HepG2 (cell line): ENCODE measurements around the gene PRMT6. TPM values are rescaled to one million over a fixed set of nuclear protein-coding genes. Genes with fewer than 3 reads are reported as not detected.
"Not testable (repeated sequence)": the region's sequence is repeated elsewhere in the genome, so short reads cannot be mapped to it uniquely, and the experiment has no call there.

Experiments
- ATAC-seq: fragments of 200-7000 bp; cut with Tn5 transposase; 3 replicates; pipeline ENCODE4 v1.9.1; 2020; ENCODE audit warnings: mild to moderate bottlenecking, moderate library complexity
- BruUV-seq: library from RNA; stranded (reverse); fragments of 400-500 nt; replicated peaks from 2 replicates; lab custom pipeline; 2021; lab: Mats Ljungman, UMichigan
- CTCF ChIA-PET: fragments of 300-600 bp; formaldehyde crosslinking; extraction: SDS; loops from one replicate; lab custom pipeline; 2021; ENCODE audit warnings: low total read pairs, inconsistent platforms, low intra/inter-chr PET ratio; lab: Yijun Ruan, JAX
- POLR2A ChIA-PET: fragments of 350-600 bp; sonication (Branson Sonifier 250); formaldehyde crosslinking; loops from one replicate; lab custom pipeline; 2020; ENCODE audit warnings: antibody characterized with exemption, inconsistent platforms; lab: Yijun Ruan, JAX
- DNase-seq: peaks from one replicate; pipeline ENCODE4 v3.0.0-alpha.2; 2015; ENCODE audit warnings: low spot score
- FAIRE-seq: peaks from 3 replicates; lab custom pipeline; 2011; peaks lifted over from hg19 to GRCh38; lab: Jason Lieb, UNC
- H2AFZ ChIP-seq: one replicate; pipeline ENCODE4 v1.6.1; 2011; ENCODE audit warnings: low read length, inconsistent platforms
- H3K27ac ChIP-seq: fragments of 300-600 bp; 3 replicates; pipeline ENCODE4 v1.8.0; 2011; ENCODE audit warnings: mixed run types, mild to moderate bottlenecking, mixed read lengths, low read length, inconsistent platforms; ENCODE audit not compliant: insufficient read depth; ENCODE audit errors: extremely low read length
- H3K27me3 ChIP-seq, 2 experiments: fragments of 200-600 bp in 1 of 2; 2 replicates in 1 of 2; 3 replicates in 1 of 2; pipeline versions ENCODE4 v1.6.0 to v1.8.0; 2011; ENCODE audit warnings: low read length in 2 of 2, mild to moderate bottlenecking in 2 of 2, moderate library complexity in 2 of 2, inconsistent platforms in 1 of 2; ENCODE audit not compliant: insufficient read depth in 2 of 2, control insufficient read depth in 1 of 2
- H3K36me3 ChIP-seq, 2 experiments: fragments of 200-600 bp in 1 of 2; replicated peaks in 1 of 2; 2 replicates in 1 of 2; 3 replicates in 1 of 2; pipeline versions ENCODE4 v1.5.1 to v1.8.0; 2011; ENCODE audit warnings: low read length in 2 of 2, inconsistent platforms in 1 of 2; ENCODE audit not compliant: insufficient read depth in 2 of 2, control insufficient read depth in 1 of 2
- H3K4me1 ChIP-seq: 2 replicates; pipeline ENCODE4 v1.5.1; 2012; ENCODE audit warnings: low read length, inconsistent platforms; ENCODE audit not compliant: insufficient read depth
- H3K4me2 ChIP-seq: 2 replicates; pipeline ENCODE4 v1.6.0; 2011; ENCODE audit warnings: low read depth, low read length, inconsistent platforms
- H3K4me3 ChIP-seq, 3 experiments: fragments of 200-600 bp in 1 of 3; sonication (generic), shearing (Covaris generic) in 1 of 3; replicated peaks in 1 of 3; 2 replicates each; pipeline ENCODE4 v1.5.1; 2011 to 2016; ENCODE audit warnings: low read length in 3 of 3, inconsistent platforms in 2 of 3, low read depth in 2 of 3, mild to moderate bottlenecking in 2 of 3, control low read depth in 1 of 3, mixed read lengths in 1 of 3; ENCODE audit not compliant: insufficient read depth in 1 of 3
- H3K79me2 ChIP-seq: one replicate; pipeline ENCODE4 v1.6.1; 2011; ENCODE audit warnings: low read length, inconsistent platforms; ENCODE audit not compliant: insufficient read depth
- H3K9ac ChIP-seq: 2 replicates; pipeline ENCODE4 v1.6.0; 2011; ENCODE audit warnings: mild to moderate bottlenecking, low read depth, low read length, inconsistent platforms; ENCODE audit not compliant: insufficient read depth
- H3K9me3 ChIP-seq: 2 replicates; pipeline ENCODE4 v1.5.1; 2012; ENCODE audit warnings: mild to moderate bottlenecking, low read length
- H4K20me1 ChIP-seq: 2 replicates; pipeline ENCODE4 v1.6.0; 2011; ENCODE audit warnings: inconsistent platforms, mild to moderate bottlenecking, low read length, moderate library complexity; ENCODE audit not compliant: insufficient read depth
- BRF2 ChIP-seq: sonication (generic); formaldehyde crosslinking; IDR thresholded peaks from 2 replicates; pipeline ENCODE4 v1.8.1; 2022; ENCODE audit warnings: mild to moderate bottlenecking, missing genetic modification reagents
- MAFF ChIP-seq: IDR thresholded peaks from 2 replicates; pipeline ENCODE4 v1.6.1; 2011; ENCODE audit warnings: low read depth, low read length, improper control_type of control experiment
- MAFK ChIP-seq, 2 experiments: IDR thresholded peaks in 1 of 2; conservative IDR thresholded peaks in 1 of 2; 2 replicates each; pipeline ENCODE4 v1.6.1; 2011; ENCODE audit warnings: improper control_type of control experiment in 2 of 2, low read length in 2 of 2
- NCOA5 ChIP-seq: sonication (generic); formaldehyde crosslinking; IDR thresholded peaks from 2 replicates; pipeline ENCODE4 v1.4.0; 2020; ENCODE audit warnings: missing genetic modification reagents
- NFE2L2 ChIP-seq: fragments of 150-350 bp; IDR thresholded peaks from 2 replicates; pipeline ENCODE4 v1.6.1; 2014; ENCODE audit warnings: low read length
- NFRKB ChIP-seq: fragments of 450-650 bp; IDR thresholded peaks from 2 replicates; pipeline ENCODE4 v1.6.1; 2017
- PRPF4 ChIP-seq: fragments of 200-400 bp; formaldehyde crosslinking; IDR thresholded peaks from 2 replicates; pipeline ENCODE4 v1.6.1; 2016; ENCODE audit warnings: low read length, low read depth; ENCODE audit not compliant: poor library complexity, severe bottlenecking
- ZNF253 ChIP-seq: sonication (generic); formaldehyde crosslinking; IDR thresholded peaks from 2 replicates; pipeline ENCODE4 v1.8.0; 2022; ENCODE audit warnings: mild to moderate bottlenecking, missing genetic modification reagents, borderline replicate concordance
- whole genome bisulfite sequencing: methylation state at CpG from one replicate; pipeline ENCODE4 v1.1.6; 2017; ENCODE audit warnings: low lambda C conversion rate; 5-methylcytosine and 5-hydroxymethylcytosine counted together
- in situ Hi-C: cut with HindIII; loops from 2 replicates; pipeline ENCODE4 v1.10.0; 2017; ENCODE audit warnings: low pct_unique_long_range_greater_than_20kb; ENCODE audit not compliant: extremely low pct_ligation_motif_present
- intact Hi-C: fragments of 100-400 bp; cut with micrococcal nuclease; formaldehyde crosslinking; loops from one replicate; pipeline ENCODE4 v1.10.0; 2022; ENCODE audit not compliant: unreplicated experiment
- polyA plus RNA-seq, 8 experiments: library from polyadenylated mRNA; depleted of rRNA in 3 of 8; stranded (reverse) in 7 of 8; unstranded in 1 of 8; fragments of >200 nt; fragmentation: Illumina TruSeq in 4 of 8; extraction: Trizol in 4 of 8; gene quantifications; 2 replicates each; pipeline versions ENCODE4 v1.2.1 to v1.2.3, GENCODE V29; 2011 to 2016; ENCODE audit warnings: low read depth in 4 of 8, missing spikeins in 1 of 8, mixed read lengths in 1 of 8; ENCODE audit not compliant: insufficient read depth in 1 of 8
- total RNA-seq, 5 experiments: library from RNA; depleted of rRNA; stranded (reverse); fragments of >200 nt; fragmentation: Illumina TruSeq; extraction: Trizol; gene quantifications; 2 replicates each; pipeline ENCODE4 v1.2.3, GENCODE V29; 2016; ENCODE audit warnings: low read depth in 1 of 5

The PRMT6 gene
- total and polyA plus RNA-seq, 2 of the 13 experiments (the other 11 are each of a cell fraction or from before 2014, with no cell fraction given): 8.1 to 15.8 TPM

DNA sequence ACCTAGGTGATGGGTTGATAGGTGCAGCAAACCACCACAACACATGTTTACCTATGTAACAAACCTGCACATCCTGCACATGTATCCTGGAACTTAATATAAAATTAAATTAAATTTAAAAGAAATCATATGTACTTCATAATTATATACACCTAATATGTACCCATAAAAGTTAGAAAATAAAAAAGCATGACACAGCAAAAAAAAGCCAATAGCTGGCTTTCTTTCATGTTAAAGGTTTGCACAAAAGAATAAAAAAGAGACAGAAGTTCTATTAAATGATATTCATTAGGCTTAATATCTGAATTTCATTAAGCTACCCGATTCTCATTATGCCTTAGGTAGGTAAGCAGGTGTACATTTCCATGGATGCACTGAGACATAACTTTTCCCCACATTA is 5.2 kb upstream of the PRMT6 start:
- TF ChIP-seq NCOA5 (CRISPR knock-in tag) (no peak), NFRKB (no peak), MAFK (conservative IDR thresholded peaks at IDR 0.05 in 1 of 2, IDR thresholded peaks at IDR 0.05 in 1 of 2; ENCODE audit: low read length in 2 of 2) (peak; percentile 80 to 86), NFE2L2 (peak; percentile 73), MAFF (peak; percentile 77)
- POLR2A ChIA-PET: no interaction called here
- H3K9ac ChIP-seq: no peak overlapping the region
- intact Hi-C loops (no loop called here), in situ Hi-C loops (no loop called here)
- no peak overlapping the region for H3K4me3 ChIP-seq
- WGBS: 6% methylated on average over 1 of the region's 1 CpG
- no peak for ATAC-seq
- no peaks in the 10 kb centered on the region for H3K79me2 ChIP-seq
- BruUV-seq: no TSS peak
- H3K27ac ChIP-seq: no peak overlapping the region
- H3K36me3 ChIP-seq: no peaks in the 10 kb centered on the region
- FAIRE-seq: no peak
- peaks cover 4% of the 10 kb centered on the region; the same call in 1 of the 2 replicates for H3K4me1 ChIP-seq
- H4K20me1 ChIP-seq: no peaks in the 10 kb centered on the region
- H3K4me2 ChIP-seq: no peak overlapping the region
- H3K27me3 ChIP-seq: no peaks in the 10 kb centered on the region
- DNase-seq: no peak
- no peaks in the 10 kb centered on the region for H3K9me3 ChIP-seq
- no peak overlapping the region for H2AFZ ChIP-seq
- CTCF ChIA-PET: no interaction called here

DNA sequence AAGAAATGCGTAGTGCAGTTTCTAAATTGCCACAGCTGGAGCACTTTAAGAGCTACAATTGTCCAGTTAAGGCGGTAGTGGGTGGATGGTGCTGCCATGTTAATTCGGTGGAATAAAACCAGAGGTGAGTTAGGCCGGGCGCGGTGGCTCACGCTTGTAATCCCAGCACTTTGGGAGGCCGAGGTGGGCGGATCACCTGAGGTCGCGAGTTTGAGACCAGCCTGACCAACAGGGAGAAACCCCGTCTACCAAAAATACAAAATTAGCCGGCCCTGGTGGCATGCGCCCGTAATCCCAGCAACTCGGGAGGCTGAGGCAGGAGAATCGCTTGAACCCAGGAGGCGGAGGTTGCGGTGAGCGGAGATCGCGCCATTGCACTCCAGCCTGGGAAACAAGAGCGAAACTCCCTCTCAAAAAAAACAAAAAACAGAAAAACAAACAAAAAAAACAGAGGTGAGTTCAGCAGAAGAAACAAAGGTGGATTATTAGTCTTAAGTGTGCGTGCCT is 502 bp upstream of the PRMT6 start:
- H4K20me1 ChIP-seq, H3K27me3 ChIP-seq, FAIRE-seq, H3K9me3 ChIP-seq, in situ Hi-C loops, DNase-seq, H3K36me3 ChIP-seq, CTCF ChIA-PET, ATAC-seq, H3K79me2 ChIP-seq, H3K27ac ChIP-seq: not testable (repeated sequence)
- H3K4me1 ChIP-seq: peaks cover 19% of the 10 kb centered on the region
- peak overlapping the region; percentile 76 to 91 (median 80); a peak in 5 of 6 replicates for H3K4me3 ChIP-seq
- TSS peak; percentile 64 for BruUV-seq
- 95% methylated on average over 23 of the region's 24 CpGs for WGBS
- H3K4me2 ChIP-seq: peak overlapping the region; percentile 84
- POLR2A ChIA-PET: interaction anchor here (0.7 to 1.2 kb wide), 3 partner anchors 8 to 14 kb away, joined by 3 to 5 read pairs (median 4); no protein-coding TSS in a partner anchor
- TF ChIP-seq ZNF253 (CRISPR knock-in tag) (0 out of 2 replicates have a peak, but pooled peaks have one; percentile 2), PRPF4 (peak; percentile 30), BRF2 (0 out of 2 replicates have a peak, but pooled peaks have one; percentile 4)
- peak overlapping the region; percentile 81; the same call in 1 of the 2 replicates for H3K9ac ChIP-seq
- intact Hi-C loops: loop anchor here (2.0 kb wide), 1 partner anchor 87 kb away; no protein-coding TSS in a partner anchor
- H2AFZ ChIP-seq: peak overlapping the region; percentile 99
